Measurements from ENCODE around the gene MERTK. TPM values are rescaled to one million over a fixed set of nuclear protein-coding genes. Genes with fewer than 3 reads are reported as not detected.

The MERTK gene
- total RNA-seq, 4 donors from 2014 or later = 29.4 to 63.0 (median 48.6) TPM

DNA sequence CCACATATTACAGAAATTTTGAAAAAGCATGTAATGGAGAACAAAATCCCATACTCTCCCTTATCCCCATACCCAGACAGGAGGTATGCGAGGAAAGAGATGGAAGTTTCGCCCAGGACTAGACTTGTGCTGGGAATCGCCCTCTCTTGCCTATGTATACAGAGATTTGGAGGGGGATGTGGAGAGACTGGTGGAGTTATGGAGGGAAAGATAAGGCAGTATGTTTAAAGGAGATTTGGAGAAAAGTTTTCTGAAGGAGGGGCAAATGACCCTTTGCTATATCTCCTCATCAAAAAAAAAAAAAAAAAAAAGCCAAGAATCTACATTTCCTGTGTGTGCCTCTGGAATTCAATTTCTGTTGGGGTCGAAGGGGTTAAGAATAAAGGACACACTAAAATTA lies 75.3 kb downstream of the MERTK start:
- TF ChIP-seq, protein P1, sequence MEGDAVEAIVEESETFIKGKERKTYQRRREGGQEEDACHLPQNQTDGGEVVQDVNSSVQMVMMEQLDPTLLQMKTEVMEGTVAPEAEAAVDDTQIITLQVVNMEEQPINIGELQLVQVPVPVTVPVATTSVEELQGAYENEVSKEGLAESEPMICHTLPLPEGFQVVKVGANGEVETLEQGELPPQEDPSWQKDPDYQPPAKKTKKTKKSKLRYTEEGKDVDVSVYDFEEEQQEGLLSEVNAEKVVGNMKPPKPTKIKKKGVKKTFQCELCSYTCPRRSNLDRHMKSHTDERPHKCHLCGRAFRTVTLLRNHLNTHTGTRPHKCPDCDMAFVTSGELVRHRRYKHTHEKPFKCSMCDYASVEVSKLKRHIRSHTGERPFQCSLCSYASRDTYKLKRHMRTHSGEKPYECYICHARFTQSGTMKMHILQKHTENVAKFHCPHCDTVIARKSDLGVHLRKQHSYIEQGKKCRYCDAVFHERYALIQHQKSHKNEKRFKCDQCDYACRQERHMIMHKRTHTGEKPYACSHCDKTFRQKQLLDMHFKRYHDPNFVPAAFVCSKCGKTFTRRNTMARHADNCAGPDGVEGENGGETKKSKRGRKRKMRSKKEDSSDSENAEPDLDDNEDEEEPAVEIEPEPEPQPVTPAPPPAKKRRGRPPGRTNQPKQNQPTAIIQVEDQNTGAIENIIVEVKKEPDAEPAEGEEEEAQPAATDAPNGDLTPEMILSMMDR (IDR thresholded peaks at IDR 0.05) = no peak
- no peak for DNase-seq (ENCODE audit: low spot score)
- no peak for ATAC-seq (ENCODE audit: low FRiP score)

DNA sequence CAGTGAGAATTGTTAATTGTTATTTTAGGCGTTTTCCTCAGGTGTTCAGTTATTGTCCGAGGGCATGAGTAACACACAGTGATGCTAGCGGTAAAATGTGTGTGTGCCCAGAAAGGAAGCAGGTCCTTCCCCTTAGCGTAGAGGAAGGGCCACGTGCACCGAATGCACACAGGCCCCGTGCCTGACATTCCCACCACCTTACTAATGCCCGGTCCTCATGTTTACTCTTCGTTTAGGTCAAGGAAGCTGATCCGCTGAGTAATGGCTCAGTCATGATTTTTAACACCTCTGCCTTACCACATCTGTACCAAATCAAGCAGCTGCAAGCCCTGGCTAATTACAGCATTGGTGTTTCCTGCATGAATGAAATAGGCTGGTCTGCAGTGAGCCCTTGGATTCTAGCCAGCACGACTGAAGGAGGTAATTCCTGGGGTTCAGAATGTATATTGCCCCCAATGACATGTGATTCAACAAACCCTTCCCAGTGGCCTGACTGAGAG lies 76.7 kb downstream of the MERTK start:
- ATAC-seq (ENCODE audit: low FRiP score) (no peak), DNase-seq (ENCODE audit: low spot score) (no peak)

GRCh38 chr2:111975819-111976218 lies 77.4 kb downstream of the MERTK start:
- TF ChIP-seq, protein P1 (IDR thresholded peaks at IDR 0.05) = no peak

More for the DNA sequence above, 76.7 kb downstream of the MERTK start:
- TF ChIP-seq, protein P1 (IDR thresholded peaks at IDR 0.05) = no peak

GRCh38 chr2:111977240-111977639 lies 78.8 kb downstream of the MERTK start:
- DNase-seq (ENCODE audit: low spot score) (no peak), ATAC-seq (ENCODE audit: low FRiP score) (no peak)
- TF ChIP-seq, protein P1 (IDR thresholded peaks at IDR 0.05) = no peak

More at GRCh38 chr2:111975819-111976218, 77.4 kb downstream of the MERTK start:
- ATAC-seq (ENCODE audit: low FRiP score) = no peak
- DNase-seq (ENCODE audit: low spot score) = no peak

GRCh38 chr2:111978452-111979170 lies 80.2 kb downstream of the MERTK start:
- no peak for DNase-seq (ENCODE audit: low spot score)
- TF ChIP-seq, protein P1 (IDR thresholded peaks at IDR 0.05) = no peak
- no peak for ATAC-seq (ENCODE audit: low FRiP score)

- ATAC-seq (ENCODE audit: low FRiP score) (no peak), DNase-seq (ENCODE audit: low spot score) (no peak)
- TF ChIP-seq, protein P1 (IDR thresholded peaks at IDR 0.05) = no peak
Measured at GRCh38 chr2:111981666-111982065, 83.3 kb downstream of the MERTK start.

DNA sequence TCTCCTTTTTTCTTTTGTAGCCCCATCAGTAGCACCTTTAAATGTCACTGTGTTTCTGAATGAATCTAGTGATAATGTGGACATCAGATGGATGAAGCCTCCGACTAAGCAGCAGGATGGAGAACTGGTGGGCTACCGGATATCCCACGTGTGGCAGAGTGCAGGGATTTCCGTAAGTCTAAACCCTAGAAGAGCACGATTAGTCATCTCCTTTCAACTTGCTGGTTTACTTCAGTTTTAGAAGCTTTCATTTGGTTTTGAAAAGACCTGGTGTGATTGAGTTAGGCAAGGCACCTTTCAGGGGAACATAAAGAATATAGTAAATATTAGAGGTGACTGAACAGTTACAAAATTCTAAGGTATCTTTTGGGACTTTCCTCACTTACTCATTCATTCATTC lies 84.4 kb downstream of the MERTK start:
- TF ChIP-seq, protein P1 (IDR thresholded peaks at IDR 0.05) = no peak
- ATAC-seq (ENCODE audit: low FRiP score) (no peak), DNase-seq (ENCODE audit: low spot score) (no peak)
